Natural killer cell (primary cell): ENCODE data around the gene GRM8. TPM values are rescaled to one million over a fixed set of nuclear protein-coding genes. Genes with fewer than 3 reads are reported as not detected.
"Not testable (repeated sequence)": the region's sequence is repeated elsewhere in the genome, so short reads cannot be mapped to it uniquely, and the experiment has no call there.

ENCODE experiments used
- ATAC-seq, 3 donors: fragments of 150-1000 bp in 2 of 3; fragments of 200-7000 bp in 1 of 3; cut with Tn5 transposase; 1 replicate in 1 of 3; 2 replicates in 2 of 3; pipeline ENCODE4 v1.10.0; 2021; ENCODE audit warnings: mild to moderate bottlenecking in 2 of 3, moderate library complexity in 2 of 3
- DNase-seq, 2 donors: peaks; one replicate each; pipeline versions ENCODE4 v3.0.0 to v3.0.0-alpha.2; 2013 to 2021; ENCODE audit warnings: mixed read lengths in 1 of 2
- H3K27ac ChIP-seq: one replicate; pipeline ENCODE4 v1.5.1; 2013; ENCODE audit warnings: mild to moderate bottlenecking, low read length
- H3K27me3 ChIP-seq: one replicate; pipeline ENCODE4 v1.6.1; 2013; ENCODE audit warnings: low read length; ENCODE audit not compliant: control insufficient read depth, insufficient read depth
- H3K36me3 ChIP-seq: one replicate; pipeline ENCODE4 v1.6.1; 2013; ENCODE audit warnings: low read length; ENCODE audit not compliant: control insufficient read depth, insufficient read depth
- H3K4me1 ChIP-seq: one replicate; pipeline ENCODE4 v1.6.1; 2013; ENCODE audit warnings: low read length; ENCODE audit not compliant: control insufficient read depth, insufficient read depth
- H3K4me3 ChIP-seq: one replicate; pipeline ENCODE4 v1.5.1; 2013; ENCODE audit warnings: low read length
- H3K9me3 ChIP-seq: one replicate; pipeline ENCODE4 v1.6.1; 2013; ENCODE audit warnings: low read length; ENCODE audit not compliant: control insufficient read depth, insufficient read depth
- H3K27ac Mint-ChIP-seq, 2 donors: one replicate each; pipeline ENCODE4 v1.8.0; 2022; ENCODE audit warnings: mild to moderate bottlenecking in 2 of 2, mixed read lengths in 2 of 2, moderate library complexity in 1 of 2
- H3K27me3 Mint-ChIP-seq, 2 donors: one replicate each; pipeline ENCODE4 v1.8.0; 2022; ENCODE audit warnings: low read depth in 2 of 2, mixed read lengths in 2 of 2
- H3K36me3 Mint-ChIP-seq: one replicate; pipeline ENCODE4 v1.8.0; 2022; ENCODE audit warnings: mixed read lengths
- H3K4me1 Mint-ChIP-seq, 2 donors: one replicate each; pipeline ENCODE4 v1.8.0; 2022; ENCODE audit warnings: mixed read lengths in 2 of 2
- H3K4me3 Mint-ChIP-seq: one replicate; pipeline ENCODE4 v1.8.0; 2022; ENCODE audit warnings: mild to moderate bottlenecking, moderate library complexity, mixed read lengths
- H3K9me3 Mint-ChIP-seq, 2 donors: one replicate each; pipeline ENCODE4 v1.8.0; 2022; ENCODE audit warnings: mixed read lengths in 2 of 2
- CTCF ChIP-seq: fragments of 200-600 bp; IDR thresholded peaks from one replicate; pipeline ENCODE4 v1.8.0; 2022; ENCODE audit warnings: antibody characterized with exemption
- WGBS: methylation state at CpG from one replicate; pipeline ENCODE4 v1.1.7; 2013; ENCODE audit warnings: missing lambda C conversion rate; ENCODE audit not compliant: insufficient coverage; 5-methylcytosine and 5-hydroxymethylcytosine counted together
- intact Hi-C: fragments of 100-400 bp; cut with micrococcal nuclease; formaldehyde crosslinking; loops from one replicate; pipeline ENCODE4 v1.14.2; 2022
- total RNA-seq, 4 donors: library from RNA; stranded (reverse); fragments of 120-200 nt in 1 of 4; gene quantifications; one replicate each; pipeline versions ENCODE4 v1.2.3 to v1.2.4, GENCODE V29; 2013 to 2022

GRM8 gene
- total RNA-seq, 3 donors from 2014 or later (not counting 1 experiment from before 2014, with no cell fraction given): not detected

GRCh38 chr7:126887560-126887959 lies 365.2 kb downstream of the GRM8 start:
- H3K9me3 ChIP-seq, H3K36me3 Mint-ChIP-seq, H3K36me3 ChIP-seq, H3K4me3 Mint-ChIP-seq, H3K4me3 ChIP-seq, DNase-seq, H3K4me1 ChIP-seq, ATAC-seq, H3K27me3 ChIP-seq, H3K27ac ChIP-seq, H3K9me3 Mint-ChIP-seq, H3K4me1 Mint-ChIP-seq, H3K27me3 Mint-ChIP-seq, H3K27ac Mint-ChIP-seq, intact Hi-C loops: not testable (repeated sequence)
- 100% methylated on average over 1 of the region's 4 CpGs for WGBS

DNA sequence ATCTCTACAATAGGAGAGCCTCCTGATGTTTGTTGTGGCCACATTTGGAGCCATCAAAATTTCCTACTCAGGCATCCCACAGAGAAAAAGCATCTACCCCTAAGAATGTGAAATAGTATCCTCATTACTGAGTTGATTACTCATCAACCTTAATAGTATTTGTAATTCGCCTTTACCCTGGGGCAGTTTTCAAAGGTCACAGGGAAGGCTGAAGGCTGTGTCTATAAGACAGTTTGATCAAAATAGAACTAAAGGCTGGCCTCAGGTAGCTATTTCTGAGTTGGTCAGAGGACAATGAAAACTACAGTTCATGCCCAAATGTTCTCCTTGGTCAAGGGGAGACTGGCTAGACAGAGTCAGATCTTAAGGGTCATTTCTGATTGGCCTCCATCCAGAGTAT lies 370.0 kb downstream of the GRM8 start:
- H3K36me3 ChIP-seq, H3K4me1 Mint-ChIP-seq, intact Hi-C loops, H3K27me3 Mint-ChIP-seq, H3K9me3 ChIP-seq, H3K27ac ChIP-seq, H3K27me3 ChIP-seq, H3K36me3 Mint-ChIP-seq, H3K4me3 Mint-ChIP-seq, ATAC-seq, DNase-seq, H3K4me3 ChIP-seq, H3K4me1 ChIP-seq, H3K9me3 Mint-ChIP-seq, H3K27ac Mint-ChIP-seq: not testable (repeated sequence)
- 60% methylated on average over 1 of the region's 1 CpG for WGBS

GRCh38 chr7:126881908-126882307 lies 370.8 kb downstream of the GRM8 start:
- H3K27me3 ChIP-seq, H3K36me3 ChIP-seq, H3K4me3 ChIP-seq, H3K9me3 ChIP-seq, DNase-seq, H3K27me3 Mint-ChIP-seq, H3K4me3 Mint-ChIP-seq, ATAC-seq, H3K27ac ChIP-seq, H3K4me1 Mint-ChIP-seq, H3K4me1 ChIP-seq, intact Hi-C loops, H3K9me3 Mint-ChIP-seq, H3K27ac Mint-ChIP-seq, H3K36me3 Mint-ChIP-seq: not testable (repeated sequence)
- 78% methylated on average over 1 of the region's 2 CpGs for WGBS

- H3K4me1 ChIP-seq: no peaks in the 10 kb centered on the region
- H3K36me3 Mint-ChIP-seq: no peaks in the 10 kb centered on the region
- WGBS: 70% methylated on average over 4 of the region's 4 CpGs
- H3K9me3 Mint-ChIP-seq: peaks cover 4 to 7% of the 10 kb centered on the region in 2 donors
- H3K27me3 Mint-ChIP-seq: no peaks in the 10 kb centered on the region
- ATAC-seq (no peak), DNase-seq (no peak)
- H3K9me3 ChIP-seq: no peaks in the 10 kb centered on the region
- H3K27ac Mint-ChIP-seq: no peak overlapping the region
- no peaks in the 10 kb centered on the region for H3K4me1 Mint-ChIP-seq
- no peak for TF ChIP-seq CTCF
- H3K27me3 ChIP-seq: no peaks in the 10 kb centered on the region
- no peak overlapping the region for H3K4me3 Mint-ChIP-seq
- intact Hi-C loops: no loop called here
- no peak overlapping the region for H3K4me3 ChIP-seq
- no peaks in the 10 kb centered on the region for H3K36me3 ChIP-seq
- H3K27ac ChIP-seq: no peak overlapping the region
Observed at GRCh38 chr7:126881315-126881714, 371.4 kb downstream of the GRM8 start.

DNA sequence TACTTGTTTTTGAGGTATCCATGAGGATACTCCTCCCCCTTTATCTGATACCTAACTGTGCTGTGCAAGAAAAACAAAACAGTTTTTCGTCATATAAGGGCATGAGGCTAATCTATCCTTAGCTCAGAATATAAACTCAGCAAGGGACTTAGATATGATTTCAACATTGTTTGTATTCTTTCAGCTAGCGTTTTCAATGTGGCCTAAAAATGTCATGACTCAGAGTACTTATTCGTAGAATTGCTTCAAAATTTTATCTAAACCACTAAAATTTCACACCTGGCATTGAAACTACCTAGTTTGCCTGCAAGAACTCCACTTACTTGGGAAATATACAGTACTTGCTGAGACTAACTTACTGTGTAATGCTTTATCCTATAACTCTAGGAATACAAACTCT lies 376.2 kb downstream of the GRM8 start:
- H3K36me3 Mint-ChIP-seq, H3K9me3 ChIP-seq, intact Hi-C loops, H3K27ac Mint-ChIP-seq, H3K4me1 Mint-ChIP-seq, H3K27me3 ChIP-seq, H3K27me3 Mint-ChIP-seq, H3K36me3 ChIP-seq, H3K4me3 Mint-ChIP-seq, H3K4me3 ChIP-seq, ATAC-seq, H3K4me1 ChIP-seq, DNase-seq, H3K27ac ChIP-seq: not testable (repeated sequence)
- WGBS: 90% methylated on average over 2 of the region's 3 CpGs
- peaks cover 8 to 12% of the 10 kb centered on the region in 2 donors for H3K9me3 Mint-ChIP-seq
